H9 (cell line): ENCODE results near the gene KBTBD8. TPM values are rescaled to one million over a fixed set of nuclear protein-coding genes. Genes with fewer than 3 reads are reported as not detected.

Experiments
- DNase-seq: peaks from one replicate; pipeline ENCODE4 v3.0.0-alpha.2; 2017
- H2AFZ ChIP-seq: one replicate; pipeline ENCODE4 v1.6.1; 2013; ENCODE audit warnings: mild to moderate bottlenecking, low read length, control low read depth, moderate library complexity
- H2AK5ac ChIP-seq: 2 replicates; pipeline ENCODE4 v1.6.1; 2013; ENCODE audit warnings: low read length, control low read depth, mixed read lengths; ENCODE audit not compliant: insufficient read length
- H2BK120ac ChIP-seq: one replicate; pipeline ENCODE4 v1.6.1; 2013; ENCODE audit warnings: low read depth, mild to moderate bottlenecking, low read length, control low read depth, inconsistent platforms; ENCODE audit not compliant: poor library complexity, severe bottlenecking
- H2BK12ac ChIP-seq: 2 replicates; pipeline ENCODE4 v1.6.1; 2013; ENCODE audit warnings: low read length, control low read depth, mixed read lengths, low read depth; ENCODE audit not compliant: insufficient read length
- H2BK15ac ChIP-seq: 2 replicates; pipeline ENCODE4 v1.6.1; 2013; ENCODE audit warnings: low read depth, low read length, control low read depth
- H2BK20ac ChIP-seq: one replicate; pipeline ENCODE4 v1.6.1; 2013; ENCODE audit warnings: low read depth, mild to moderate bottlenecking, low read length, control low read depth, inconsistent platforms; ENCODE audit not compliant: poor library complexity, severe bottlenecking
- H2BK5ac ChIP-seq: 2 replicates; pipeline ENCODE4 v1.6.1; 2013; ENCODE audit warnings: low read length, control low read depth, mixed read lengths; ENCODE audit not compliant: insufficient read length
- H3K14ac ChIP-seq: 2 replicates; pipeline ENCODE4 v1.6.1; 2013; ENCODE audit warnings: low read length, control low read depth; ENCODE audit not compliant: insufficient read depth
- H3K18ac ChIP-seq: 2 replicates; pipeline ENCODE4 v1.6.1; 2013; ENCODE audit warnings: low read depth, mild to moderate bottlenecking, mixed read lengths, low read length, control low read depth; ENCODE audit not compliant: insufficient read length
- H3K23ac ChIP-seq: 2 replicates; pipeline ENCODE4 v1.6.1; 2013; ENCODE audit warnings: low read length, control low read depth, mixed read lengths, low read depth; ENCODE audit not compliant: insufficient read length
- H3K23me2 ChIP-seq: 2 replicates; pipeline ENCODE4 v1.6.1; 2013; ENCODE audit warnings: low read depth, mild to moderate bottlenecking, mixed read lengths, low read length, control low read depth; ENCODE audit not compliant: insufficient read length, poor library complexity, severe bottlenecking
- H3K27ac ChIP-seq: 2 replicates; pipeline ENCODE4 v1.5.1; 2013; ENCODE audit warnings: low read length, control low read depth, mixed read lengths, low read depth; ENCODE audit not compliant: insufficient read length
- H3K27me3 ChIP-seq: 2 replicates; pipeline ENCODE4 v1.6.1; 2013; ENCODE audit warnings: low read length, control low read depth, inconsistent platforms; ENCODE audit not compliant: insufficient read depth
- H3K4ac ChIP-seq: 2 replicates; pipeline ENCODE4 v1.6.1; 2013; ENCODE audit warnings: low read depth, mild to moderate bottlenecking, control low read depth, inconsistent platforms, low read length, moderate library complexity
- H3K4me1 ChIP-seq: 2 replicates; pipeline ENCODE4 v1.6.1; 2013; ENCODE audit warnings: low read length, control low read depth, inconsistent platforms; ENCODE audit not compliant: insufficient read depth
- H3K4me2 ChIP-seq: 2 replicates; pipeline ENCODE4 v1.6.1; 2013; ENCODE audit warnings: low read length, control low read depth, mixed read lengths; ENCODE audit not compliant: insufficient read length, insufficient read depth
- H3K56ac ChIP-seq: 2 replicates; pipeline ENCODE4 v1.6.1; 2013; ENCODE audit warnings: low read depth, mild to moderate bottlenecking, mixed read lengths, low read length, control low read depth; ENCODE audit not compliant: insufficient read length
- H3K79me1 ChIP-seq: 2 replicates; pipeline ENCODE4 v1.6.1; 2013; ENCODE audit warnings: low read depth, mild to moderate bottlenecking, moderate library complexity, low read length, control low read depth, inconsistent platforms; ENCODE audit not compliant: insufficient read depth, poor library complexity, severe bottlenecking
- H3K79me2 ChIP-seq: 2 replicates; pipeline ENCODE4 v1.6.1; 2013; ENCODE audit warnings: low read length, control low read depth, inconsistent platforms; ENCODE audit not compliant: insufficient read depth
- H3K9ac ChIP-seq: 2 replicates; pipeline ENCODE4 v1.6.1; 2013; ENCODE audit warnings: low read length, control low read depth, mixed read lengths; ENCODE audit not compliant: insufficient read length; ENCODE audit errors: extremely low read depth
- H3K9me3 ChIP-seq: one replicate; pipeline ENCODE4 v1.6.1; 2013; ENCODE audit warnings: low read depth, low read length, inconsistent platforms; ENCODE audit not compliant: control insufficient read depth
- H3T11ph ChIP-seq: one replicate; pipeline ENCODE4 v1.6.1; 2013; ENCODE audit warnings: mild to moderate bottlenecking, low read length, control low read depth, inconsistent platforms
- H4K20me1 ChIP-seq: one replicate; pipeline ENCODE4 v1.6.1; 2013; ENCODE audit not compliant: control insufficient read depth, insufficient read length, insufficient read depth
- H4K5ac ChIP-seq: 2 replicates; pipeline ENCODE4 v1.6.1; 2013; ENCODE audit warnings: low read depth, mild to moderate bottlenecking, mixed read lengths, low read length, control low read depth; ENCODE audit not compliant: insufficient read length
- H4K8ac ChIP-seq: replicated peaks from 2 replicates; pipeline ENCODE4 v1.6.1; 2013; ENCODE audit warnings: low read length, control low read depth, mixed read lengths, low read depth; ENCODE audit not compliant: insufficient read length
- H4K91ac ChIP-seq: 2 replicates; pipeline ENCODE4 v1.6.1; 2013; ENCODE audit warnings: low read depth, mild to moderate bottlenecking, moderate library complexity, mixed read lengths, low read length, control low read depth; ENCODE audit not compliant: insufficient read length
- H3K27ac Mint-ChIP-seq, 3 experiments: 2 replicates in 2 of 3; 3 replicates in 1 of 3; pipeline ENCODE4 v1.8.0; 2020 to 2021; ENCODE audit warnings: mixed read lengths in 3 of 3, mild to moderate bottlenecking in 1 of 3, moderate library complexity in 1 of 3
- H3K27me3 Mint-ChIP-seq: 2 replicates; pipeline ENCODE4 v1.8.0; 2021; ENCODE audit warnings: low read depth, mild to moderate bottlenecking, moderate library complexity, mixed read lengths
- H3K36me3 Mint-ChIP-seq, 3 experiments: 2 replicates in 2 of 3; 3 replicates in 1 of 3; pipeline ENCODE4 v1.8.0; 2020 to 2021; ENCODE audit warnings: low read depth in 3 of 3, mixed read lengths in 3 of 3; ENCODE audit not compliant: insufficient read depth in 1 of 3
- H3K4me1 Mint-ChIP-seq, 2 experiments: 2 replicates each; pipeline ENCODE4 v1.8.0; 2020; ENCODE audit warnings: mixed read lengths in 2 of 2
- H3K4me3 Mint-ChIP-seq, 2 experiments: 2 replicates in 1 of 2; 3 replicates in 1 of 2; pipeline ENCODE4 v1.8.0; 2020 to 2021; ENCODE audit warnings: mild to moderate bottlenecking in 2 of 2, mixed read lengths in 2 of 2, moderate library complexity in 1 of 2
- H3K9me3 Mint-ChIP-seq, 2 experiments: 2 replicates in 1 of 2; 3 replicates in 1 of 2; pipeline ENCODE4 v1.8.0; 2020; ENCODE audit warnings: mild to moderate bottlenecking in 2 of 2, mixed read lengths in 2 of 2, moderate library complexity in 1 of 2
- CTCF ChIP-seq: fragments of 200-600 bp; sonication (generic); conservative IDR thresholded peaks from 3 replicates; pipeline ENCODE4 v1.8.0; 2021; ENCODE audit warnings: antibody characterized with exemption, mild to moderate bottlenecking
- WGBS: extraction: QIAGEN DNeasy Blood & Tissue Kit; methylation state at CpG from one replicate; pipeline ENCODE4 v1.1.7; 2013; ENCODE audit warnings: missing lambda C conversion rate, low lambda C conversion rate, mixed read lengths; ENCODE audit not compliant: insufficient read length; ENCODE audit errors: extremely low coverage; 5-methylcytosine and 5-hydroxymethylcytosine counted together
- total RNA-seq: library from RNA; stranded (reverse); gene quantifications from 2 replicates; pipeline ENCODE4 v1.2.1, GENCODE V29; 2021

Gene KBTBD8
- total RNA-seq, 1 experiment from 2014 or later, result 16.7 TPM

GRCh38 chr3:66986406-66986805 is 11.7 kb upstream of the KBTBD8 start:
- WGBS, result no CpG with 5 or more reads among the region's 5 CpGs
- Mint-ChIP-seq H3K4me1 (peaks cover 27 to 40% of the 10 kb centered on the region in 2 experiments), H3K4me3 (no peak overlapping the region), H3K9me3 (peaks cover 0 to 2% of the 10 kb centered on the region in 2 experiments; a peak in 2 of 5 replicates), H3K27ac (no peak overlapping the region), H3K27me3 (no peaks in the 10 kb centered on the region), H3K36me3 (no peaks in the 10 kb centered on the region; a peak in 3 of 7 replicates)
- Histone ChIP-seq H3K79me1 (no peaks in the 10 kb centered on the region), H3K23ac (no peak overlapping the region), H3T11ph (no peak overlapping the region), H2BK20ac (no peak overlapping the region), H2BK120ac (no peak overlapping the region), H3K27ac (no peak overlapping the region), H4K5ac (no peak overlapping the region), H2BK12ac (no peak overlapping the region), H3K27me3 (no peaks in the 10 kb centered on the region), H3K23me2 (no peaks in the 10 kb centered on the region), H3K4ac (no peak overlapping the region), H4K91ac (no peak overlapping the region), H2BK5ac (no peak overlapping the region), H2AK5ac (no peak overlapping the region), H2AFZ (no peak overlapping the region), H3K56ac (no peak overlapping the region), H3K18ac (no peak overlapping the region), H3K9ac (no peak overlapping the region), H3K79me2 (no peaks in the 10 kb centered on the region), H3K9me3 (no peaks in the 10 kb centered on the region), H3K4me1 (peaks cover 5% of the 10 kb centered on the region; the same call in 1 of the 2 replicates), H4K20me1 (no peaks in the 10 kb centered on the region), H3K4me2 (no peak overlapping the region), H3K14ac (no peak overlapping the region), H4K8ac (no peak overlapping the region), H2BK15ac (no peak overlapping the region)
- DNase-seq, result no peak
- TF ChIP-seq CTCF, result no peak
